A673 (cell line): ENCODE measurements around the gene ARHGEF28.

ENCODE experiments used
- CTCF ChIP-seq: fragments of 300-800, 200-600 bp; sonication (generic); conservative IDR thresholded peaks from 2 replicates; pipeline ENCODE4 v1.5.1; 2017; ENCODE audit warnings: low read depth, mild to moderate bottlenecking, antibody characterized with exemption, low read length, moderate library complexity, mixed read lengths
- EZH2 ChIP-seq: fragments of 200-600 bp; sonication (generic); IDR thresholded peaks from 2 replicates; pipeline ENCODE4 v1.6.1; 2017; ENCODE audit warnings: borderline replicate concordance, low read depth, mild to moderate bottlenecking, mixed read lengths, antibody characterized with exemption, low read length; ENCODE audit not compliant: poor library complexity, severe bottlenecking

- TF ChIP-seq CTCF = no peak
- no peak for TF ChIP-seq EZH2
Measured at GRCh38 chr5:73746608-73747007, 120.6 kb downstream of the ARHGEF28 start.
